Measurements from ENCODE around the gene KAT6B. TPM values are rescaled to one million over a fixed set of nuclear protein-coding genes. Genes with fewer than 3 reads are reported as not detected.
"Not testable (repeated sequence)": the region's sequence is repeated elsewhere in the genome, so short reads cannot be mapped to it uniquely, and the experiment has no call there.

The KAT6B gene
- polyA plus RNA-seq, 3 donors, result 41.7 to 49.7 (median 47.0) TPM

GRCh38 chr10:75034131-75034512 is 207.7 kb downstream of the KAT6B start:
- DNase-seq, result no peak

- DNase-seq, result no peak
Observed at GRCh38 chr10:75034714-75035258, 208.4 kb downstream of the KAT6B start.

GRCh38 chr10:75035975-75036708 is 209.7 kb downstream of the KAT6B start:
- no peak for DNase-seq

- no peak for DNase-seq
Observed at GRCh38 chr10:75037171-75038153, 211.1 kb downstream of the KAT6B start.

- no peak for DNase-seq
Observed at GRCh38 chr10:75038335-75038734, 211.9 kb downstream of the KAT6B start.

GRCh38 chr10:75040576-75040975 is 214.2 kb downstream of the KAT6B start:
- no peak for DNase-seq

GRCh38 chr10:75042292-75042974 is 216.0 kb downstream of the KAT6B start:
- no peak for DNase-seq

- DNase-seq, result no peak
Observed at GRCh38 chr10:75043256-75044131, 217.1 kb downstream of the KAT6B start.

DNA sequence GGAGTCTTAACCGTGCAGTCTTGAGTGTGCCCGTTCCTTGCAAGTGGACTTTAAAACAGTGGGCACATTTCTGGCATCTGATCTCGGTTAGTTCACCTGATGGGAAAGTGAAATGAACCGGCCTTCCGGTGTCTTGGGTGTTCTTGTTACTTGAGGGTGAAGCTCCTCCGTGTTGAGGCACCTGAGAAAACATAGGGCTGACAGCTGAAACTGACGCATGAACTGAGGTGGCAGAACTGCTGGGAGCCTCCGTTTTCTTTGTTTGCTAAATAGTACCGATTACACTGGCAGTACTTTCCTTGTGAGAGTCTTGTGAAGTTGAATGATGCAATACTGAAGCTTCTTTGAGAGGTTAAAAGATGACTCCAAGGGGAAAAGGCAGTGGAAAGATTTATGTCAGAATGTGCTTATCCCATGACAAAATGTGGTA is 222.3 kb downstream of the KAT6B start:
- DNase-seq, result no peak

DNA sequence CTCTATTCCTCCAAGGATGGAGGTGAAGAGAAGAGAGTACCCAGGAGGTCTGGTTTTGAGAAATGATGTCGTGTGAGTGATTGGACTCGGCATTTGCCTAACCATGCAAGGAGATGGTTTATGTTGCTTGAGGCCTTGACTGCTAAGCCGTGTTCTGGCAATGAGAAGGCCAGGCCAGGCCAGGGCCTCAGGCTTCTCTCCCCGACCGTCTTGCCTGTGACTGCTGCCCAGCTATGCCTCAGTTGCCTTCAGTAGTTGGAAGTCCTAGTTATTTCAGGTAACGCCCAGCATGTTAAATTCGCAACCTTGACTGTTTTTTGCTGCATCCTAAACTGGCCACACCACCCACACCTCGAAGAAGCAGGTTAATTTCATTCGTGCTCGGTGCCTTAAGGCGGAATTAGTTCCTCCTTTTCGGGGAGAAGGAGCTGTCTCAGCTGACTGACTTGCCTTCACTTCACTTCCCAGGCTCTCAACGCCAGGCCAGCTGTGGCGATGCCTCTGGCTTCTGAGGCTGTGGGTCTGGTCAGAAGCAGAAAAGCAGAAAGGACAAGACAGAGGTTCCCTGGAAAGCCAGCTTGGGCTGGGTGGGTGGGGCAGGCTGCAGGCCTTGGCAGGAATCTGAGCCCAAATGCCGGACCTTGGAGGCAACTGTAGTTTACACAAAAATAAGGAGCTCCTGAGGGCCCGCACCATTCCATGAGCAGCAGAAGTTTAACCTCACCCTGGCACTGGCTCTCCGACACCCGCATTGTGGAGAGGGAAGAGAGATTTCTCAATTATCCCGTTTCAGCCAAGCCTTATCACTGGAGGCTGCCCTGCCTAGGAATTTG is 223.1 kb downstream of the KAT6B start:
- DNase-seq, result no peak

- no peak for DNase-seq
Observed at GRCh38 chr10:75050149-75050919, 223.9 kb downstream of the KAT6B start.

DNA sequence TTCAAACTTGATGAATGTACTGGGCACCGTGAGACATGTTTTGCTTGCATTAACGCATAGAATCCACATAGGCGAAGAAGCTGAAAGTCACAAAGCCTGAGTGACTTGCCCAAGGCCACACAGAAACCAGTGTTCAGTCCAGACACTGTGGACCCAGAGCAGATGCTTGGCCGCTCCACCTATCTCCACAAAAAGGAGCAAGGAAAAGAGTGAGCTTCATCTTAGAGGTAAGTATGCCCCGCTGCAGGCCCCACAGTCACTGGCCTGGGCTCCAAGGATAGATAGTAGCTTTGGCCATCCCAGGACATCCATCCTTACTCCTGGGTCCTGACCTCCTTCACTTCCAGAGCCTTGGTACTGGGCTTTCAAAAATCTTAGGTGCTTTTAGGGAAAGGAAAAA is 224.9 kb downstream of the KAT6B start:
- no peak for DNase-seq

- DNase-seq, result not testable (repeated sequence)
Observed at GRCh38 chr10:75055896-75056406, 229.6 kb downstream of the KAT6B start.

DNA sequence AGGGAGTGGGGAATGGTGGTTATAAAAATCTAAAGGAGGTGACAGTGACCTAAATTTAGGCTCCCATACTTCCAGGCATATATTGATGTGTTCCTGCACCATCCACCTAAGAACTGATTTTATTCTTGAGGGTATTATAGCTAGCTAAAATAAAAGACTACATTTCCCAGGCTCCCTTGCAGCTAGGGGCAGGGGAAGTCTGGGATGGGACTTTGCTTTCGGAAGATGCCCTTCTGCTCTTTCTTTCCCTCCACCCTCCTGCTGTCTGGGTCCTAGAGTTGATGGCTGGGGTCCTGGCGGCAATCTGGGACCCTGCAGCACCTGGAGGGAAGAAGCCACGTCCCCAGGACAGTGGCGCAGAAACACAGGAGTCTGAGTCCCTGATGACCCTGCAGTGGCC is 231.3 kb downstream of the KAT6B start:
- DNase-seq, result no peak

GRCh38 chr10:75058161-75058560 is 231.8 kb downstream of the KAT6B start:
- DNase-seq, result no peak

GRCh38 chr10:75061709-75062505 is 235.5 kb downstream of the KAT6B start:
- DNase-seq, result no peak

- DNase-seq, result no peak
Observed at GRCh38 chr10:75062506-75063299, 236.3 kb downstream of the KAT6B start.
